GM23338 (cell line): ENCODE results near the gene KCNC2. TPM values are rescaled to one million over a fixed set of nuclear protein-coding genes. Genes with fewer than 3 reads are reported as not detected.

Source experiments
- ATAC-seq: fragments of 200-7000 bp; cut with Tn5 transposase; 3 replicates; pipeline ENCODE4 v1.9.1; 2020
- DNase-seq: peaks from one replicate; pipeline ENCODE4 v3.0.0-alpha.2; 2015; ENCODE audit warnings: low spot score
- H2AFZ ChIP-seq: fragments of 200-600 bp; sonication (generic); 2 replicates; pipeline ENCODE4 v1.8.0; 2016; ENCODE audit warnings: antibody characterized with exemption, mild to moderate bottlenecking, moderate library complexity
- H3F3A ChIP-seq: fragments of 200-600 bp; sonication (generic); replicated peaks from 2 replicates; pipeline ENCODE4 v1.8.0; 2017; ENCODE audit warnings: antibody characterized with exemption, mixed run types, low read depth
- H3K27ac ChIP-seq: fragments of 200-600 bp; sonication (generic); 2 replicates; pipeline ENCODE4 v1.6.1; 2016; ENCODE audit warnings: low read depth
- H3K27me3 ChIP-seq: fragments of 200-600 bp; sonication (generic); 2 replicates; pipeline ENCODE4 v1.8.0; 2016; ENCODE audit warnings: mild to moderate bottlenecking, mixed run types, moderate library complexity; ENCODE audit not compliant: insufficient read depth
- H3K36me3 ChIP-seq: fragments of 200-600 bp; sonication (generic); 2 replicates; pipeline ENCODE4 v1.8.0; 2016; ENCODE audit warnings: mild to moderate bottlenecking; ENCODE audit not compliant: insufficient read depth
- H3K4me1 ChIP-seq: fragments of 200-600 bp; sonication (generic); 2 replicates; pipeline ENCODE4 v1.8.0; 2016; ENCODE audit warnings: mild to moderate bottlenecking, moderate library complexity; ENCODE audit not compliant: insufficient read depth
- H3K4me2 ChIP-seq: fragments of 200-600 bp; sonication (generic); 2 replicates; pipeline ENCODE4 v1.7.1; 2017; ENCODE audit warnings: mixed run types
- H3K4me3 ChIP-seq: fragments of 200-600 bp; sonication (generic); 2 replicates; pipeline ENCODE4 v1.6.1; 2016; ENCODE audit warnings: mixed run types
- H3K79me2 ChIP-seq: fragments of 200-600 bp; sonication (generic); replicated peaks from 2 replicates; pipeline ENCODE4 v1.8.0; 2017; ENCODE audit warnings: mild to moderate bottlenecking; ENCODE audit not compliant: insufficient read depth
- H3K9me2 ChIP-seq: fragments of 200-600 bp; sonication (generic); 2 replicates; pipeline ENCODE4 v1.8.0; 2017; ENCODE audit not compliant: insufficient read depth
- H4K20me1 ChIP-seq: fragments of 200-600 bp; sonication (generic); replicated peaks from 2 replicates; pipeline ENCODE4 v1.8.0; 2017; ENCODE audit warnings: mild to moderate bottlenecking; ENCODE audit not compliant: insufficient read depth
- H3K27ac Mint-ChIP-seq: 2 replicates; pipeline ENCODE4 v1.8.0; 2020; ENCODE audit warnings: inconsistent platforms, mild to moderate bottlenecking, moderate library complexity, mixed read lengths
- H3K27me3 Mint-ChIP-seq: 3 replicates; pipeline ENCODE4 v1.8.0; 2022; ENCODE audit warnings: low read depth, mild to moderate bottlenecking, moderate library complexity, mixed read lengths, inconsistent platforms; ENCODE audit not compliant: insufficient read depth, poor library complexity
- H3K36me3 Mint-ChIP-seq: 3 replicates; pipeline ENCODE4 v1.8.0; 2021; ENCODE audit warnings: low read depth, mild to moderate bottlenecking, inconsistent platforms, moderate library complexity, mixed read lengths
- H3K4me1 Mint-ChIP-seq: 3 replicates; pipeline ENCODE4 v1.8.0; 2020; ENCODE audit warnings: mild to moderate bottlenecking, inconsistent platforms, mixed read lengths
- H3K4me3 Mint-ChIP-seq: 3 replicates; pipeline ENCODE4 v1.8.0; 2021; ENCODE audit warnings: moderate library complexity, mild to moderate bottlenecking, inconsistent platforms, mixed read lengths
- H3K9me3 Mint-ChIP-seq: 3 replicates; pipeline ENCODE4 v1.8.0; 2020; ENCODE audit warnings: moderate library complexity, mild to moderate bottlenecking, inconsistent platforms, mixed read lengths
- CREB1 ChIP-seq: fragments of 250-450 bp; sonication (Bioruptor Pico); IDR thresholded peaks from 2 replicates; pipeline ENCODE4 v1.5.0; 2020; ENCODE audit warnings: low read depth, mild to moderate bottlenecking, moderate library complexity
- EZH2 ChIP-seq: fragments of 200-600 bp; sonication (generic); IDR thresholded peaks from one replicate; pipeline ENCODE4 v1.8.0; 2017; ENCODE audit warnings: antibody characterized with exemption, mild to moderate bottlenecking, low read depth; ENCODE audit not compliant: unreplicated experiment
- EZH2phosphoT487 ChIP-seq: fragments of 200-600 bp; sonication (generic); IDR thresholded peaks from one replicate; pipeline ENCODE4 v1.8.1; 2018; ENCODE audit warnings: antibody characterized with exemption; ENCODE audit not compliant: unreplicated experiment
- STAT1 ChIP-seq: IDR thresholded peaks from one replicate; pipeline ENCODE4 v1.6.1; 2016; ENCODE audit warnings: antibody characterized with exemption; ENCODE audit not compliant: unreplicated experiment
- polyA plus RNA-seq: library from polyadenylated mRNA; unstranded; fragments of >200 nt; fragmentation: Nextera tagmentation; extraction: Ambion mirVana; gene quantifications from 2 replicates; pipeline ENCODE4 v1.2.1, GENCODE V29; 2016
- total RNA-seq: library from RNA; depleted of rRNA; stranded (reverse); fragments of >200 nt; shearing (Covaris generic); gene quantifications from 2 replicates; pipeline ENCODE4 v1.2.3, GENCODE V29; 2014
- TF ChIP-seq, protein P1 (sequence below): fragments of 250-450 bp; sonication (Bioruptor Pico); IDR thresholded peaks from 2 replicates; pipeline ENCODE4 v1.5.0; 2020; ENCODE audit warnings: mild to moderate bottlenecking, moderate library complexity

Gene KCNC2
- total and polyA plus RNA-seq, 2 experiments from 2014 or later: 0.10 TPM; not detected in 1

GRCh38 chr12:75212072-75212471 is 2.4 kb upstream of the KCNC2 start:
- no peaks in the 10 kb centered on the region for H3F3A ChIP-seq
- no peak for ATAC-seq
- TF ChIP-seq EZH2 (no peak), EZH2phosphoT487 (no peak), STAT1 (no peak), CREB1 (CRISPR knock-in tag) (no peak)
- TF ChIP-seq, protein P1, sequence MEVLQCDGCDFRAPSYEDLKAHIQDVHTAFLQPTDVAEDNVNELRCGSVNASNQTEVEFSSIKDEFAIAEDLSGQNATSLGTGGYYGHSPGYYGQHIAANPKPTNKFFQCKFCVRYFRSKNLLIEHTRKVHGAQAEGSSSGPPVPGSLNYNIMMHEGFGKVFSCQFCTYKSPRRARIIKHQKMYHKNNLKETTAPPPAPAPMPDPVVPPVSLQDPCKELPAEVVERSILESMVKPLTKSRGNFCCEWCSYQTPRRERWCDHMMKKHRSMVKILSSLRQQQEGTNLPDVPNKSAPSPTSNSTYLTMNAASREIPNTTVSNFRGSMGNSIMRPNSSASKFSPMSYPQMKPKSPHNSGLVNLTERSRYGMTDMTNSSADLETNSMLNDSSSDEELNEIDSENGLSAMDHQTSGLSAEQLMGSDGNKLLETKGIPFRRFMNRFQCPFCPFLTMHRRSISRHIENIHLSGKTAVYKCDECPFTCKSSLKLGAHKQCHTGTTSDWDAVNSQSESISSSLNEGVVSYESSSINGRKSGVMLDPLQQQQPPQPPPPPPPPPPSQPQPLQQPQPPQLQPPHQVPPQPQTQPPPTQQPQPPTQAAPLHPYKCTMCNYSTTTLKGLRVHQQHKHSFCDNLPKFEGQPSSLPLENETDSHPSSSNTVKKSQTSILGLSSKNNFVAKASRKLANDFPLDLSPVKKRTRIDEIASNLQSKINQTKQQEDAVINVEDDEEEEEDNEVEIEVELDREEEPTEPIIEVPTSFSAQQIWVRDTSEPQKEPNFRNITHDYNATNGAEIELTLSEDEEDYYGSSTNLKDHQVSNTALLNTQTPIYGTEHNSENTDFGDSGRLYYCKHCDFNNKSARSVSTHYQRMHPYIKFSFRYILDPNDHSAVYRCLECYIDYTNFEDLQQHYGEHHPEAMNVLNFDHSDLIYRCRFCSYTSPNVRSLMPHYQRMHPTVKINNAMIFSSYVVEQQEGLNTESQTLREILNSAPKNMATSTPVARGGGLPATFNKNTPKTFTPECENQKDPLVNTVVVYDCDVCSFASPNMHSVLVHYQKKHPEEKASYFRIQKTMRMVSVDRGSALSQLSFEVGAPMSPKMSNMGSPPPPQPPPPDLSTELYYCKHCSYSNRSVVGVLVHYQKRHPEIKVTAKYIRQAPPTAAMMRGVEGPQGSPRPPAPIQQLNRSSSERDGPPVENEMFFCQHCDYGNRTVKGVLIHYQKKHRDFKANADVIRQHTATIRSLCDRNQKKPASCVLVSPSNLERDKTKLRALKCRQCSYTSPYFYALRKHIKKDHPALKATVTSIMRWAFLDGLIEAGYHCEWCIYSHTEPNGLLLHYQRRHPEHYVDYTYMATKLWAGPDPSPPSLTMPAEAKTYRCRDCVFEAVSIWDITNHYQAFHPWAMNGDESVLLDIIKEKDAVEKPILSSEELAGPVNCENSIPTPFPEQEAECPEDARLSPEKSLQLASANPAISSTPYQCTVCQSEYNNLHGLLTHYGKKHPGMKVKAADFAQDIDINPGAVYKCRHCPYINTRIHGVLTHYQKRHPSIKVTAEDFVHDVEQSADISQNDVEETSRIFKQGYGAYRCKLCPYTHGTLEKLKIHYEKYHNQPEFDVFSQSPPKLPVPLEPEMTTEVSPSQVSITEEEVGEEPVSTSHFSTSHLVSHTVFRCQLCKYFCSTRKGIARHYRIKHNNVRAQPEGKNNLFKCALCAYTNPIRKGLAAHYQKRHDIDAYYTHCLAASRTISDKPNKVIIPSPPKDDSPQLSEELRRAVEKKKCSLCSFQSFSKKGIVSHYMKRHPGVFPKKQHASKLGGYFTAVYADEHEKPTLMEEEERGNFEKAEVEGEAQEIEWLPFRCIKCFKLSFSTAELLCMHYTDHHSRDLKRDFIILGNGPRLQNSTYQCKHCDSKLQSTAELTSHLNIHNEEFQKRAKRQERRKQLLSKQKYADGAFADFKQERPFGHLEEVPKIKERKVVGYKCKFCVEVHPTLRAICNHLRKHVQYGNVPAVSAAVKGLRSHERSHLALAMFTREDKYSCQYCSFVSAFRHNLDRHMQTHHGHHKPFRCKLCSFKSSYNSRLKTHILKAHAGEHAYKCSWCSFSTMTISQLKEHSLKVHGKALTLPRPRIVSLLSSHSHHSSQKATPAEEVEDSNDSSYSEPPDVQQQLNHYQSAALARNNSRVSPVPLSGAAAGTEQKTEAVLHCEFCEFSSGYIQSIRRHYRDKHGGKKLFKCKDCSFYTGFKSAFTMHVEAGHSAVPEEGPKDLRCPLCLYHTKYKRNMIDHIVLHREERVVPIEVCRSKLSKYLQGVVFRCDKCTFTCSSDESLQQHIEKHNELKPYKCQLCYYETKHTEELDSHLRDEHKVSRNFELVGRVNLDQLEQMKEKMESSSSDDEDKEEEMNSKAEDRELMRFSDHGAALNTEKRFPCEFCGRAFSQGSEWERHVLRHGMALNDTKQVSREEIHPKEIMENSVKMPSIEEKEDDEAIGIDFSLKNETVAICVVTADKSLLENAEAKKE: no peak
- Mint-ChIP-seq H3K36me3 (no peaks in the 10 kb centered on the region), H3K27me3 (peaks cover 24% of the 10 kb centered on the region), H3K4me1 (peaks cover 15% of the 10 kb centered on the region), H3K4me3 (no peak overlapping the region), H3K9me3 (no peaks in the 10 kb centered on the region), H3K27ac (no peak overlapping the region)
- H3K4me3 ChIP-seq: no peak overlapping the region
- no peaks in the 10 kb centered on the region for H4K20me1 ChIP-seq
- peaks cover 32% of the 10 kb centered on the region for H3K27me3 ChIP-seq
- H3K4me1 ChIP-seq: peaks cover 12% of the 10 kb centered on the region; the same call in 1 of the 2 replicates
- no peak overlapping the region for H2AFZ ChIP-seq
- H3K9me2 ChIP-seq: no peaks in the 10 kb centered on the region
- no peak overlapping the region for H3K4me2 ChIP-seq
- no peak for DNase-seq
- H3K27ac ChIP-seq: no peak overlapping the region
- H3K79me2 ChIP-seq: no peaks in the 10 kb centered on the region
- no peaks in the 10 kb centered on the region for H3K36me3 ChIP-seq
